DMS 273 (cell line): Measurements from ENCODE around the gene CHI3L2.
A peak's percentile ranks its signal among the peaks of the same experiment; 100 is the strongest.

ENCODE experiments used
- DNase-seq: peaks from one replicate; lab custom pipeline; 2025; ENCODE audit not compliant: unreplicated experiment; lab: John Stamatoyannopoulos, UW

The CHI3L2 gene, protein sequence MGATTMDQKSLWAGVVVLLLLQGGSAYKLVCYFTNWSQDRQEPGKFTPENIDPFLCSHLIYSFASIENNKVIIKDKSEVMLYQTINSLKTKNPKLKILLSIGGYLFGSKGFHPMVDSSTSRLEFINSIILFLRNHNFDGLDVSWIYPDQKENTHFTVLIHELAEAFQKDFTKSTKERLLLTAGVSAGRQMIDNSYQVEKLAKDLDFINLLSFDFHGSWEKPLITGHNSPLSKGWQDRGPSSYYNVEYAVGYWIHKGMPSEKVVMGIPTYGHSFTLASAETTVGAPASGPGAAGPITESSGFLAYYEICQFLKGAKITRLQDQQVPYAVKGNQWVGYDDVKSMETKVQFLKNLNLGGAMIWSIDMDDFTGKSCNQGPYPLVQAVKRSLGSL

DNA sequence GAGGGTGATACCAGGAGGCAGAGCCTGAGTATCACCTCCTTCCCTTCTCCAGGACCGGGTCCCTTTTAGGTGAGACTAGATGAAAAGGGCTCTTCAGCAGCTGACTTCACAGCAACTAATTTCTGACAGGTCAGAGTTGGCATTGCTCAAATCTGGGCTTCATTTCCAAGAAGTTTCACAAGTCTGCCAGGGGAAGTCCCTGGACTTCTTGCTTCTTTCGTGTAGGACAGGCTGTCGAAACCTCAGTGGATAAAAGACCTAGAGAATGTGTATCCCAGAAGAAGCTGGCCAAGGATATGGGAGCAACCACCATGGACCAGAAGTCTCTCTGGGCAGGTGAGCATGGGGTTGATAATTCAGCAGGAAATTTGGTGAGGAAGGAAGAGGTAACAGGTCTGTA is at the start of gene CHI3L2:
TSS of gene CHI3L2 (plus strand) at position 280 of the 400 bp plus-strand sequence. CDS start at position 297, 17 bp downstream.
- no peak for DNase-seq

DNA sequence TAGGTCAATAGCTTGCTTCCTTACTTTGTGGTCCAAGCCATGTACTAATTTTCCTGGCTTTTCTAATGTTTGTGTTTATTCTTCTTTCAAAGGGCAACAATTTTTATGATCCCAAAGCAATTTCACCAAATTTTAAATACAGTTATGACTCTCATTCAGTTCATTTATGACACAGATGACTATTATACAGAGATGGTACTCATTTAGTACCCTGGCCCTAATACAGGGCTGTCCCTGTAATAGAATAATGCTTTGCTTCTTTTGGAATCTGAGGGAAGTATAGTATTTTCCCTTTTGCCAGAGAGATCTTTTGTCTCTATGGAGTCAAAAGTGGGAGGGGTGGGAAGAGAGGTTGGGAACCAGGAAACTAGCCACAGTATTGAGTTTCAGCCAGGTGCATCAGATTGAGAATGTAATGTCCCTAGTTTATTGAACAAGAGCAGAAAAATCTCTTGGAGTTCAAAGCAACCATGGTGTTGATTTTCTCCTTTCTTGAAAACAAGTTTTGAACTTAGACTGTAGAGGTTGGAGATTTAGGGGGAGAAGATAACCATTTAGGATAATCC is 47.5 kb upstream of the CHI3L2 start:
- no peak for DNase-seq

DNA sequence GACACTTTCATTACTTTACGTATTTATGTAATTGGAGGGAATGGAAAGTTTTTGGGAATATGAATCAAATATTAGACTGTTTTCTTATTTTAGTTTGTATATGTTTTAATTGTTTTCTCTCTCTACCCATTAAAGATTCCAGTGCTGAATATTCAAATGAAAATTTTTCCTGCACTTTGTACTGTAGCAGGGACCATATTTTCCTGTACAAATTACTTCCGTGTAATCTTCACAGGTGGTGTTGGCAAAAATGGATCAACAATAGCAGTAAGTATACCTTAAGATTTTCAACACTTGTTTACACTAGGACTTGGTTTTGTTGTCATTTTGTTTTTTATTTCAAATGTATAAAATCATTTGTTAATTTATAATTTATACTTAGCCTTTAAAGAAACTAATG is 45.5 kb upstream of the CHI3L2 start:
- no peak for DNase-seq

DNA sequence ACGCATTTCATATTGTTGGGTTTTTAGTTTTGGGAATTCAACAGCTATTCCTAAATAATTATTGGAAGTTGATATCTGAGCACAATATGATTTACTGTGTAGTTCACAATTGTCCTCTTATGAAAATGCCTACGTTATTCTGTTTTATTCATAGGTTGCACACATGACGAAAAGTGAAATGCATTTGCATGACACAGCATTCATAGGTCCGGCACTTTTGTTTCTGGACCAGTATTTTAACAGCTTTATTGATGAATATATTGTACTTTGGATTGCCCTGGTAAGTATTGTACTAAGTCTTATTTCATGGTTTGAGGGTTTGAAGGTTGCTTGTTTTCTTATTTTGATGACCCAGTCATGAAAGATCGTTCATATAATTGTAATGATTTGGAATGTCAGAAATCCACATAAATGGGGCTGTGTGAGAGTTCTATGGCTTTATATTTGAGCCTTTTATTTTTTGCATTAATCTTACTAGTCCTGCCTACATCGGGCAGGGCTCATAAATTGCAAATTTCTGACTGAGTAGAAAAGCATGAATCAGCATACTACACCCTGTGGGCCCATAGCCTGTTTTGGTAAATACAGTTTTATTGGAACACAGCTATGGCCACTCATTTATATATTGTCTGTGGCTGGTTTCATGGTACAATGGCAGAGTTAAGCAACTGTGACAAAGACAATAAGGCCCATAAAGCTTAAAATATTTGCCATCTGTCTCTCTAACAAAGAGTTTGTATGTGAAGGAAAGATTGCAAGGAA is 44.0 kb upstream of the CHI3L2 start:
- no peak for DNase-seq

DNA sequence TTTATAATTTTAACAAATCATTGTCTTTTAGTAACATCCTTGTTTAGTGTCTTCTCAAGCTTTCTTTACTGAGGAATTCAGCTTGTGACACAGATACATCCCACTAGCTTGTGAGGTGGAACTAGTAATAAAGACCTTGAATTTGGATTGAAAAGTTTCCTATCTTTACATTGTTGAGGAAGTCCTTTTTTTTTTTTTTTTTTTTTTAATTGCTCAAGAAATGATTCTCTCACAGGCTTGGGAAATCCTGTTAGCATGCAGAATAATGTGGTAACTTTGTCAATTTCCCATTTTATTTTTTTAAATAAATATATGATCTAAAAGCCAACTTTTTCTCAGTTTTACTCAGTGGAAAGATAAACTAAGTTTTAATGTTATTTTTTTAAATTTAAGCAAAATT is 42.9 kb upstream of the CHI3L2 start:
- DNase-seq: no peak

DNA sequence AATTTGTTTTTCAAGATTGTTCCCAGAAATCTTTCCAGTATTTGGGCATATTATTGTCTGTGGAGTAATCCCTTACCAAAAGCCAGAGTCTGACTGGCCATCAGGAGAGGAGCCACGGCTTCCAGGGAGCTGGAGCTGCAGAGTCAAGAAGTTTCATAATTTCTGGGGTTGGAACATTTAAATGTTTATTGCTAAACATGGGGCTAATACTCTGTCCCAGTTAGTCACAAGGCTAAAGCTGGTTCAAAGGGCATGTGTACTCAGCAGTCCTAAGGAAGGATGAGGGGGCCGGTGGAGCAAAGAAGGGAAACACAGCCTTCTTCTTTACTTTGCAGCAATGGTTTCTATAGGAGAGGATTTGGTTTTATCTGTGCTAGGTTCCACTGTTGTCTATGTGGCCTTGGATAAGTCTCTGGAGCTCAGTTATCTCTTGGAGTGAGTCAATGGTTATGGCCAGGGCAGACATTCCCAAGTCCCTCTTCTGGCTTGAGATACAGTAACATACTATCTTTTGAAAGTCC is 36.5 kb upstream of the CHI3L2 start:
- DNase-seq: no peak

DNA sequence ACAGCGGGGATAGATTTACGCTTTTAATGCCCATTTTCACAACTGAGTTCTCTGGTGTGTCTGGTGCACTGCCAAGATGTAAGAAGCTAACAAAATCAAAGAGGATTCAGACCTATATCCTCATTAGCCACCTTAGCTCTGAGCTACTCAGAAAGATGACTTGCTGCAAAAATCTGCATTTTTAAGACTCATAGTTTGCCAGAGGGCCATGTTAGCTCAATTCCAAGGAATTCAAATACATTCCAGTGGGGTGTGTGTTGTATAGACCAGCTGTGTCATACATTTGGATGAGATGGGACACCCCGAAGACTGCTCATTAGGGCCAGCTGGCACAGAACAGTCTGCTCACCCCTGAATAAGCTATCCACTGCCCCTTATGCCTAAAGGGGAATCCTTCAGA is 36.0 kb upstream of the CHI3L2 start:
- DNase-seq: no peak

DNA sequence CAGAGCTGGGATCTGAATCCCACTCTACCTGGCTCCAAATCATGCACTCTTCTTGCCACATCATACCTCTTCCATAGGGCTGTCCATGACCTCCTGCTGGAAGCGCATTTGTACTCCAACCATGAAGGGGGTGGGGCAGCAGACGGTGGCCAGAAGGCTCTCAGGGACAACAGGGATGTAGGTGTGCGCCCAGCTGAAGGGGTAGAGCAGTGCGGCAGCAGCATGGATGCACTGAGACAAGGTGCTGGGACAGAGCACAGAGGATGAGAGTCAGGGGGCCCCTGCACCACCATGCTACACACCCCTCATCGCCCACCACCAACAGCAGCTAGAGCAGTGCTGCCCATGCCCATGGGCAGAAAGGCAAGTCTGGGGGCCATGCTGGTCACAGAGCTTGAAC is 35.4 kb upstream of the CHI3L2 start:
- DNase-seq: no peak

DNA sequence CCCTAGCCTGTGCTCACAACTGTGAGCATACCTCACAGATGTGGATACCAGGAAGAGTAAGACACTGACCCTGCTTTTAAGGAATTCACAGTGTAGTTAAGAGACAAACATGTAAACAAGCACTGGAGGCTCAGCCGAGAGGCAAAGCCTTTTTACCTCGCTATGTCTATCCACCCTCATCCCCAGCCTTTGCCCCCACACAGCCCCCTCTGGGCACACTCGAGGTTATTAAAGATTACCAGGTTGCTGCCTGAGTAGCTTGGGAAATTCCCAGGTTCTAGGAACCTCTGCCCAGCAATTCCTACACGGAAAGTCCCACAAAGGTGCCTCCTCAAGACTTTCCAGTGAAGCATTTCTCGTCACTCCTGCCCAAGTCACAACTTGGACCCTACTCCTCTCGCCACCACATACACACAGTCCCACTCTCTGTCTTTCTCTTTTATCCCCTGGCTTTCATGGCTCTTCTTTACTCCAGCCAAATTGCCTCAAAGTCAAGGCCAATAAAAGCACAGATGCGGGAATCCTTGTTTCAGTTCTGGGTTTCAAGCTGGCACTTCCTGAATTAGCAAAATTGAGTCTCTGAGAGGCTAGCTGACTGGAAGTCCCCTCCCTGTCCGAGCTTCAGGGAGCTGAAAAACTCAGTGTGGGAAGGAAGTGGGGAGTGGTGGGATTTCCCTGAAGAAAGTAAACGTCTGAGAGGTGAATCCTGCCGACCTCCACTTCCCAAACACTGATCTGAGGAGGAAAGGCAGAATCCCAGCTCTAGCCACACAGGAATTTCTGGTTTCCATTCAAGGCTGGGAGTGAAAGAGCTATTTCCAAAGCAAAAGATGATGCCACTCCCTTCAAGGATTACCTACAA is 34.6 kb upstream of the CHI3L2 start:
- no peak for DNase-seq

DNA sequence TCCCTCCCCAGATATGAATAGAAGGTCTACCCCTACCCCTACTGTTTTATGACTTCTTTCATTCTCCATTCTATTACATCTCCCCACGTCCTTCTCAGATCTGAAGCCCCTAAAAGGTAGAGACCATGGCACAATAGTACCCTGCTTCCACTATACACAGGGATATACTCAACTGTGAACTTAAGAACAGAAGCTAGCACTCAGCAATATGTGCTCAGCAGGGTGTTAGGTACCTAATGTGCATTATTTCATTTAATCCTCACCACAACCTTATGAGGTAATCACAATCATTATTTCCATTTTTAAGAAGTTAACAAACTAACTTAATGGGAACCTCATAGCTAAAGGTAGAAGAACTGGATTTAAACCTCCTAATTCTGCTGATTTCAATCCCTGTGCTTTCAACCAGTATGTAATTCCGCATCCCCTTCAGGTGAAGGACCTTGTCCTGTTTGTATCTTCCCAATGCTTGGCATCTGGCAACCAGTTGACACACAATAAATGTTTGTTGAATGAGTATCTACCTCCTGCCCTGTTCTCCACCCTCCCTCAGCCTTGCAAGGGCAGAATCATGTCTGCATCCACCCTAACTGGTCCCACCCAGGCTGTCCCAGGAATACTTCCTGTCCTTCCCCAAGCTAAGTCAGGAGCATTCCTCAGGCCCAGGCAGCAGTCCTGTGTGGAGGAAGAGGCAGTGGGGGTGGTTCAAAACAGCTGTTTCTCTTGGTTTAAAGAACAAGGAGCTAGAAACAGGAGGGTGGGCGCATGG is 33.6 kb upstream of the CHI3L2 start:
- no peak for DNase-seq

DNA sequence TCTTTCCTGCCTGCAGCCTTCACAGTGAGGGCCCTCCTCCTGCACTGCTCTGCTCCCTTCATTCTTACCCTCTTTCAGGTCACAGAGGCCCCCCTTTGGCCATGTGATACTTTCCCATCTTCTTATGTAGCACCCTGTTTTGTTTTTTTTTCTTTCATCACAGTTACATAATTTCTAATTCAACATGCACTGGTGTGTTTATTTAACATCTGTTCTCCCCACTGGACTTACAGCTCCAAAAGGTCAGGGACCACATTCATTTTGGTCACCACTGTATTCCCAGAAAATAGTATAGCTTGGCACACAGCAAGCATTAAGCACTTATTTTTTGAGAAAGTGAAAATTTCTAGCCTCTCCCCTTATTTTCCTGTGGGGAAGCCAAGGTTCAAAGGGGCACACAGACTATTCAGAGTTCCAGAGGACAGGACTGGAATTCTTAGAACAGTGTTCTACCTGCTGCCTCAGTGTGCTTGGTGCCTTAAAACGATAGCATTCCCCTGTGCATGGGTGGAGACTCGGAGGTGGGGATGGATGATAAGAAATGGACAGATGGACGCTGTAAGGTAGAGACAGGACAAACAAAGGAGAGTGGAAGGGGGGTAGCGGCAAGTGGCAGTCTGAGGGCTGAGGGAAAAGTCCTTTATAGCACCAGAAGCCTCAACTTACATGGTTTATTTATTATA is 32.4 kb upstream of the CHI3L2 start:
- DNase-seq: no peak

DNA sequence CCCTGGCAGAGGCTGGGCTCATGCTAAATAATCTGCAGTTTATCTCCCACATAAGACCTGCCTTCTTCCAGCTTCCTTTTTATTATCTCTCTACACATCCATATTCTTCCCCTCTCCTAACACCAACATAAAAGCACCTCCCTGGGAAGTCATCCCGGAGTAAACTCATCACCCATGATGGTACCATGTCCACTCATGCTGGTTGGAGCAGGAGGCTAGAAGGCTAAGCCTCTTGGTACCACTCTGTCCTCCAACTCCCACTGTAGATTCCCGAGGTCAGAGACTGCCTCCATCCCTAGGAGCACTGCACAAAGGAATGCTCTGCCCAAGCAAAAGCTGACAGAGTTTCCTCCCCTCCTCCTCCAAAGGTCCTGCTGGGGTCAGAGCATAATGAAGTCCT is 31.3 kb upstream of the CHI3L2 start:
- no peak for DNase-seq

DNA sequence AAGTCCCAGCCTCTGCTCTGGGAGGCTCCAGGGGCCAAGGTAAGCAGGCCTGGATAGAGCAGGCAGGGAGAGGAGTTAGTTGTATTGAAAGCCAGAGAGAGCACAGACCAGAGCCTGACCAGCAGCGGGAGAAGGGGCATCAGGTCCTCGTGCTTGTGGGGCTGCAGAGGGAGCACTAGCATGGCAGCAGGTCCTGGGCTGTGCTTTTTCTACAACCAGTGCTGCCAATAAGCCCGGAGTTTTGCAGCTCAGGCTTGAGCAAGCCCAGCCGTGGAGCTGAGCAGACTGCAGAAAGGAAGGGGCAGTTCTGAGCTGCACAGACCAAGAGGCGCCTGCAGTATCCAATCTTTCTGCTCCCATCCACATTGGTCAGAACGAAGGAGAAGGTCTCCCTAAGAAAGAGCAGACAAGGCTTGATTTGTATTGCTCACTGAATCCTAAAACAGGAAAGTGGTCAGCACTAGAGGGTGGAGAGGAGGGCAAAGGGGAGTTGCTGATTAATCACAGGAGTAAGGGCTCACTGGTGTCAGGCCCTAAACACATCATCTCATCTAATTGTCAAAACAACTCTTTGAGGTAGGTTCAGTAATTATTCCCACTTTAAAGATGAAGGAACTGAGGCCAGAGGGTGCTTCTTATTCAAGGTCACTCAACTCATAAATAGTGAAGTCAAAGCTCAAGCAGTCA is 29.8 kb upstream of the CHI3L2 start:
- peak; percentile 49 for DNase-seq

DNA sequence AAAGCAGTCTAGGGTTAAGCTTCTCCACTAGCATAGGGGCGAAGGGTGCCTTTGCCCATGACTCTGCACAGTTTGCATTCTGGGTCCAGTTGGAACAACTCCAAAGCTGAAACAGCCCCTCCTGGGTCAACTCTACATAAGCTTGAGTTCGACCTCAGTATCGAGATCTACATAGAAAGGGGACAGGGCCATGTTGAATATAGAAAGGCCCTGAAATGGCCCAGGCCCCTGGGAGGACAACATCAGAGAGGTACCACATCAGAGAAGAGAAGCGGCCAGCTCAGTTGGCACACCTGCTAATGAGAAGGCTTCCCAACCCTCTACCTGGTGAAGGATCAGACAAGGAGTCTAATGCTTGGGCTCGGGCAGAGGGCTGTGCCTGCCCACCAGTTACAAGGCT is 28.7 kb upstream of the CHI3L2 start:
- no peak for DNase-seq

DNA sequence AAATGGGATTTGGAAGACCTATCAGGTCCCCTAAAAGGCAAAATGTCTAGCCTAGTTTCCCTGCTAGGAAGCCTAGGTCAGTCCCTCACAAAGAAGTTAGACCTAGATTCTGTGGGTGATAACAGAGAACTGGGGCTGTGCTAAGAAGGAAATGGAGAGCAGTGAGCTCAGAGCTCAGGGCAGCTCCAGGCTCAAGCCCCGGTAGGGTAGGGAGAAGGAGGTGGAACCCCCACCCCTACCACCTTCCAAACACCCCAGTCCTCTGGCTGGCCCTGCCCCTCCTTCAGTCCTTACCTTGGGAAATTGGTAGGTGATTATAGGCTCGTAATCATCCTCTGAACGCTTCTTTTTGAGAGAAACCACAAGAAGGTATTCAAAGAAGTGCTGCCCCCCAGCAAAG is 28.2 kb upstream of the CHI3L2 start:
- no peak for DNase-seq

DNA sequence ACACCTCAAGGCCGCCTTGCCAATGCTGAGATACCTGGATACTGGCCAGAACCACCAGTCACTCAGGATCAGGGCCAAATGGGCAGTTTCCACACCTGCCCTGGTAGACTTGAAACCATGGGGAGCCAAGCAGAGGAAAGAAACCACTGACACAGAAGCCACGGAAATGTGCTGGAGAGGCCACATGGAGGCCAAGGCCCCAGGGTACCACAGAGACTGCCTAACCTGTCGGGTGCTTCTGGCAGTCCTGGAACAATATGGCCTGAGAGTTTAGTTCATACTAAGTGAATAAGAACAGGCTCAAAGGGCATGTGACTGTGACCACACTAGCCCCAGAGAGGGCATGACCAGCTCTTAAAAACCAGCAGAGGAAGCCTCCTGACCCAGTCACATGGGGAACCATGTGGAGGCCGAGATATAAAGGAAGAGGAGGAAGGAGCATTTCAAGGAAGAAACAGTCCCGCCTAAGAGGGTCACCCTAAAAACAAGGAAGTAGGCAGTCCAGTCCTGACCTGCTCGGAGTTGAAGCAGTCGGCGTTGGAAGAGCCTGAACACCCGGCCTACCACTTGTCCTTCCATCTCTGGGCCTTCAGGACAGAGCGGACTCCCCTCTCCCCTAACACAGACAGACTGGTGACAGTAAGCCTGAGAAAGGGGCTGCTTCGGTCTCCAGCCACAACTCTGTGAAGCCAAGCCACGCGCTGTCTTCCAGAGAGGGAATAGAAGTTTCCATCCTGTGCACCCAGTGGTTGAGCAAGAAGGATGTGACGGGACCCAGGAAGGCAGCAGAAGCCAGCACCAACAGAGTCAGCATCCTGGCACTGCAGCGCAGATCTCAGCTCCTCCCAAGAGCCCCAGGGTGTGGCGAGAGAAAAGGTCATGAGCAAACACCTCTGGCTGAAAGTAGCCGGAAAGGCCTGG is 27.4 kb upstream of the CHI3L2 start, which contains the start of gene DENND2D:
TSS of gene DENND2D (minus strand) at position 766 of the 921 bp plus-strand sequence. CDS start at position 579, 187 bp downstream.
- DNase-seq: no peak

DNA sequence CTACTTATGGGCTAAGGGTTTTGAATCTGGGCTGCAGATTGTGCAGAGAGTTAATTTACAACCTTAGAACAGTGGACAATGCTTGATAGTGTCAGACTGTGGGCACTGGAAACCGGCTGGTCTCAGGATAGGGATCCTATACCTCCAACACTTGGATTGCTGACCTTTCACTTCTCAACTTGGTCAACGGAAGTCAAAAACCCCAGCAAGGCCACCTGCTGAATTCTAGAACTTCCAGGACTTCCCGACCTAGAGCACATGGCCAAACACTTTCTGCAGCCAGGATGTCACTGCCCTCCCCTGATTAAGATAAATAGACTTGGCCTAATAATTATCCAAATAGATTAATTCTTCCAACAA is 26.7 kb upstream of the CHI3L2 start:
- no peak for DNase-seq
